Measurements from ENCODE around the gene GAS7.

Gene GAS7

DNA sequence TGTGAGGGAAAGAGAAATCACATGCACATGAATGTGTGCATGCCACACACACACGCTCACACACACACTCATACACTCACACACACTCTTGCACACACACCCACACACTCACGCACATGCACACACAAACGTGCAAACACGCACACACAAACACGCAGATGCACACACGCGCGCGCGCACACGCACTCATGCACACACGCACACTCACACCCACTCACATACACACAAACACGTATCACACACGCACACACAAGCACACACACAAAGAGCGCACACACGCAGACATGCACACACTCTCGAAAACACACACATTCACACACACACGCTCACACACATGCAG lies 72.2 kb downstream of the GAS7 start:
- no peak for TF ChIP-seq CTCF (IDR thresholded peaks at IDR 0.05; ENCODE audit: control insufficient read depth, insufficient read depth, low read depth, low read length, missing control alignments)
- DNase-seq (ENCODE audit: low read depth) = no peak
- no peak overlapping the region for H3K4me3 ChIP-seq (ENCODE audit: control insufficient read depth, low read depth, low read length)

GRCh38 chr17:10125531-10126275 lies 72.7 kb downstream of the GAS7 start:
- H3K4me3 ChIP-seq (ENCODE audit: control insufficient read depth, low read depth, low read length) = no peak overlapping the region
- no peak for DNase-seq (ENCODE audit: low read depth)
- TF ChIP-seq CTCF (IDR thresholded peaks at IDR 0.05; ENCODE audit: control insufficient read depth, insufficient read depth, low read depth, low read length, missing control alignments) = no peak

DNA sequence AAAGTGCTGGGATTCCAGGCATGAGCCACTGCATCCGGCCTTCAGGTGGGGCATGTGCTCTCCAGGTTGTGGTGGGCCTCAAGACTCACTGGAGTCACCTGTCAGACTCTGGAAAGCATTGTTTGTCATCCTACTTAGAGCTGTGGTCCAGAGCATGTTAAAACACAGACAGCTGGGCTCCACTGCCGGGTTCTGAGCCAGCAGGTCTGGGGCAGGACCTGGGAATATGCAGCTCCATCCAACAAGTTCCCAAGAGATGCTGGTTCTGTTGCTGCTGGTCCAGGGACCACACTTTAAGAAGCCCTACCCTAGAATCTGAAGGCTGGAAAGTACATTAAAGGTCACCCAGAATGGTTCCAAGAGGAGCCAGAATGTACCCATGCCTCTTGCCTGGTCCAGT lies 75.3 kb downstream of the GAS7 start:
- DNase-seq (ENCODE audit: low read depth) = no peak
- H3K4me3 ChIP-seq (ENCODE audit: control insufficient read depth, low read depth, low read length) = no peak overlapping the region
- no peak for TF ChIP-seq CTCF (IDR thresholded peaks at IDR 0.05; ENCODE audit: control insufficient read depth, insufficient read depth, low read depth, low read length, missing control alignments)

- no peak for TF ChIP-seq CTCF (IDR thresholded peaks at IDR 0.05; ENCODE audit: control insufficient read depth, insufficient read depth, low read depth, low read length, missing control alignments)
- no peak for DNase-seq (ENCODE audit: low read depth)
These were observed 76.3 kb downstream of the GAS7 start for GRCh38 chr17:10121971-10122707.

DNA sequence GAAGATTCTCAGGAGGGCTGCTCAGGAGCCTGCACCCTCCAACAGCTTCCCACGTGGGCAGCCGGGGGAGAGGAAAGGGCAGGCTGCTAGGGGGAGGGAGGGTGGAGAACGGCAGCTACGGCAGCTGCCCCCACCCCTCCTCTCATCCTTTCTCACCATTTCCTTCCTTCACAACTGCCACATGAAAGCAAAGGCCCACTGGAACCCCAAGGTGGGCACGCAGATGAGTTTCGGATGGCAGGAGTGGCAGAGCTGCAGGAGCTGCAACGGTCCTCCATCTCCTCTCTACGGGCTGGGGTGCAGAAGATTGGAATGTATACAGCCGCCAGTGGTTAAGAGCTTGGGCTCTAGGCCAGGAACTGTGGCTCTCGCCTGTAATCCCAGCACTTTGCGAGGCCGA lies 77.7 kb downstream of the GAS7 start:
- no peak for TF ChIP-seq CTCF (IDR thresholded peaks at IDR 0.05; ENCODE audit: control insufficient read depth, insufficient read depth, low read depth, low read length, missing control alignments)
- no peak overlapping the region for H3K4me3 ChIP-seq (ENCODE audit: control insufficient read depth, low read depth, low read length)
- no peak for DNase-seq (ENCODE audit: low read depth)

More at GRCh38 chr17:10121971-10122707, 76.3 kb downstream of the GAS7 start:
- H3K4me3 ChIP-seq (ENCODE audit: control insufficient read depth, low read depth, low read length) = no peak overlapping the region

DNA sequence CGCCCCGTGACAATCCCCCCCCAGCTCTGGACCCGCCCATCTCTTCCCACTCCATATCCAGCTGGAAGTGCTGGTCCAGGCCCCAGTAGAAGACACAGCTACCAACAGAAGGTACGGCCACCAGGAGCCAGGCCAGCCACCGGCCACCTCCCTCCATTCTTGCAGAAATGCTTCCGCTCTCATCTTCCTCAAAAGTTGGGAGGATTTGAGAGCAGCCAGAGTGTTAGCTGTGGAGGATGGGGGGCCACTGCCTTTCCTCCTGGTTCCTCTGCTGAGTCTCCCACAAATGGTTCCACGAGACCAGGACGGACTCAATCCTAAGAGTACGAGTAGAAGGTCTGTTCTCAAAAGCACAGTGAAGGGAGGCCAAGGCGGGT lies 78.3 kb downstream of the GAS7 start:
- no peak for DNase-seq (ENCODE audit: low read depth)
- no peak overlapping the region for H3K4me3 ChIP-seq (ENCODE audit: control insufficient read depth, low read depth, low read length)
- TF ChIP-seq CTCF (IDR thresholded peaks at IDR 0.05; ENCODE audit: control insufficient read depth, insufficient read depth, low read depth, low read length, missing control alignments) = no peak

Data from AG09309 (cell line).